HCT116 (cell line): ENCODE results near the gene WDR27. TPM values are rescaled to one million over a fixed set of nuclear protein-coding genes. Genes with fewer than 3 reads are reported as not detected.

Experiments
- ATAC-seq: fragments of 200-7000 bp; cut with Tn5 transposase; 2 replicates; pipeline ENCODE4 v1.9.1; 2020; ENCODE audit warnings: mild to moderate bottlenecking, moderate library complexity
- BruUV-seq: library from RNA; stranded (reverse); fragments of 400-500 nt; replicated peaks from 2 replicates; lab custom pipeline; 2021; lab: Mats Ljungman, UMichigan
- CTCF ChIA-PET: fragments of 300-600 bp; sonication (Branson Sonifier 250); formaldehyde crosslinking; loops from one replicate; lab custom pipeline; 2021; ENCODE audit warnings: antibody characterized with exemption; lab: Charles Lee
- POLR2A ChIA-PET: fragments of 300-600, 350-600 bp; sonication (Branson Sonifier 250); formaldehyde crosslinking; loops from one replicate; lab custom pipeline; 2021; ENCODE audit warnings: antibody characterized with exemption; lab: Charles Lee
- RAD21 ChIA-PET, 2 experiments: fragments of 300-600 bp; sonication (Branson Sonifier 250); formaldehyde crosslinking; loops; one replicate each; lab custom pipeline; 2023; ENCODE audit warnings: low total read pairs in 2 of 2; ENCODE audit not compliant: uncharacterized antibody in 2 of 2, unreplicated experiment in 2 of 2, low non-redundant PET in 1 of 2; lab: Charles Lee
- DNase-seq: peaks from one replicate; pipeline ENCODE4 v3.0.0-alpha.2; 2010; ENCODE audit warnings: low read depth, low spot score
- H2AFZ ChIP-seq: fragments of 200-600 bp; shearing (Covaris generic), sonication (generic); 2 replicates; pipeline ENCODE4 v1.6.1; 2017; ENCODE audit warnings: low read depth, mixed run types, mixed read lengths, antibody characterized with exemption, low read length; ENCODE audit not compliant: poor library complexity, severe bottlenecking
- H3K27ac ChIP-seq: 2 replicates; pipeline ENCODE4 v1.5.1; 2012; ENCODE audit warnings: low read depth, low read length
- H3K27me3 ChIP-seq: fragments of 200-600 bp; sonication (generic); 2 replicates; pipeline ENCODE4 v1.6.1; 2016; ENCODE audit warnings: mixed run types, low read length, mixed read lengths; ENCODE audit not compliant: insufficient read depth
- H3K36me3 ChIP-seq, 2 experiments: fragments of 200-500 bp in 1 of 2; fragments of 200-600 bp in 1 of 2; sonication (Bioruptor generic) in 1 of 2; sonication (generic) in 1 of 2; 2 replicates each; pipeline versions ENCODE4 v1.5.1 to v1.6.1; 2014 to 2016; ENCODE audit warnings: low read length in 2 of 2, inconsistent platforms in 1 of 2, mixed read lengths in 1 of 2, mixed run types in 1 of 2; ENCODE audit not compliant: insufficient read depth in 2 of 2, control insufficient read depth in 1 of 2
- H3K4me1 ChIP-seq, 2 experiments: fragments of 200-600 bp in 1 of 2; sonication (generic) in 1 of 2; 2 replicates each; pipeline versions ENCODE4 v1.5.1 to v1.6.1; 2012 to 2017; ENCODE audit warnings: low read length in 2 of 2, inconsistent platforms in 1 of 2, mild to moderate bottlenecking in 1 of 2, mixed read lengths in 1 of 2, mixed run types in 1 of 2, moderate library complexity in 1 of 2; ENCODE audit not compliant: insufficient read depth in 2 of 2, control insufficient read depth in 1 of 2
- H3K4me2 ChIP-seq: fragments of 200-600 bp; sonication (generic); 2 replicates; pipeline ENCODE4 v1.6.1; 2017; ENCODE audit warnings: mixed run types, low read length, mixed read lengths
- H3K4me3 ChIP-seq, 2 experiments: fragments of 200-600 bp in 1 of 2; sonication (generic) in 1 of 2; replicated peaks in 1 of 2; 2 replicates each; pipeline ENCODE4 v1.5.1; 2011 to 2016; ENCODE audit warnings: low read length in 2 of 2, control low read depth in 1 of 2, low read depth in 1 of 2, mild to moderate bottlenecking in 1 of 2, mixed read lengths in 1 of 2, mixed run types in 1 of 2
- H3K79me2 ChIP-seq: fragments of 200-600 bp; sonication (generic); 2 replicates; pipeline ENCODE4 v1.6.1; 2017; ENCODE audit warnings: mild to moderate bottlenecking, mixed run types, low read length, moderate library complexity, mixed read lengths; ENCODE audit not compliant: insufficient read depth
- H3K9ac ChIP-seq: fragments of 200-600 bp; sonication (generic); 2 replicates; pipeline ENCODE4 v1.6.1; 2016; ENCODE audit warnings: low read length, mixed read lengths
- H3K9me2 ChIP-seq: fragments of 200-600 bp; sonication (generic), shearing (Covaris generic); 2 replicates; pipeline ENCODE4 v1.6.1; 2017; ENCODE audit warnings: mixed run types, mild to moderate bottlenecking, moderate library complexity; ENCODE audit not compliant: insufficient read depth
- H3K9me3 ChIP-seq, 2 experiments: fragments of 200-500 bp in 1 of 2; fragments of 200-600 bp in 1 of 2; sonication (Bioruptor generic) in 1 of 2; sonication (generic) in 1 of 2; 2 replicates each; pipeline ENCODE4 v1.6.1; 2014 to 2017; ENCODE audit warnings: low read length in 2 of 2, mixed read lengths in 2 of 2, inconsistent platforms in 1 of 2, low read depth in 1 of 2, mild to moderate bottlenecking in 1 of 2, mixed run types in 1 of 2, moderate library complexity in 1 of 2; ENCODE audit not compliant: control insufficient read depth in 1 of 2, insufficient read depth in 1 of 2
- H4K20me1 ChIP-seq: fragments of 200-600 bp; sonication (generic), shearing (Covaris generic); 2 replicates; pipeline ENCODE4 v1.6.1; 2017; ENCODE audit warnings: mixed run types, mild to moderate bottlenecking, moderate library complexity; ENCODE audit not compliant: insufficient read depth
- RAD21 ChIP-seq: IDR thresholded peaks from 2 replicates; pipeline ENCODE4 v1.6.1; 2012; ENCODE audit warnings: low read depth, mild to moderate bottlenecking
- SRF ChIP-seq: IDR thresholded peaks from 2 replicates; pipeline ENCODE4 v1.6.1; 2012; ENCODE audit warnings: low read depth
- ZNF274 ChIP-seq: fragments of 200-500 bp; sonication (Bioruptor generic); IDR thresholded peaks from 2 replicates; pipeline ENCODE4 v1.6.1; 2014; ENCODE audit warnings: mild to moderate bottlenecking, low read depth, low read length, inconsistent platforms
- intact Hi-C: fragments of 100-400 bp; cut with micrococcal nuclease; formaldehyde crosslinking; loops from 2 replicates; pipeline ENCODE4 v1.10.0; 2022
- total RNA-seq: library from RNA; stranded (reverse); gene quantifications from one replicate; pipeline ENCODE4 v1.2.1, GENCODE V29; 2021; ENCODE audit not compliant: unreplicated experiment
- TF ChIP-seq, protein P1 (sequence below): IDR thresholded peaks from 2 replicates; pipeline ENCODE4 v1.6.1; 2011; ENCODE audit warnings: mild to moderate bottlenecking, low read length, moderate library complexity; ENCODE audit not compliant: insufficient replicate concordance; ENCODE audit errors: extremely low read depth
- TF ChIP-seq, protein P2 (sequence below), 3 experiments: fragments of 200-600 bp in 1 of 3; sonication (generic) in 1 of 3; IDR thresholded peaks in 2 of 3; conservative IDR thresholded peaks in 1 of 3; 2 replicates each; pipeline ENCODE4 v1.5.1; 2012 to 2017; ENCODE audit warnings: low read depth in 2 of 3, low read length in 2 of 3, antibody characterized with exemption in 1 of 3, borderline replicate concordance in 1 of 3, control low read depth in 1 of 3, mild to moderate bottlenecking in 1 of 3, mixed read lengths in 1 of 3, mixed run types in 1 of 3, moderate library complexity in 1 of 3; ENCODE audit not compliant: insufficient read depth in 1 of 3
- TF ChIP-seq, protein P3 (sequence below): IDR thresholded peaks from 2 replicates; pipeline ENCODE4 v1.6.1; 2012
- TF ChIP-seq, protein P4 (sequence below): IDR thresholded peaks from 2 replicates; pipeline ENCODE4 v1.6.1; 2012

The WDR27 gene
- total RNA-seq, 1 experiment from 2014 or later = 60.6 TPM

DNA sequence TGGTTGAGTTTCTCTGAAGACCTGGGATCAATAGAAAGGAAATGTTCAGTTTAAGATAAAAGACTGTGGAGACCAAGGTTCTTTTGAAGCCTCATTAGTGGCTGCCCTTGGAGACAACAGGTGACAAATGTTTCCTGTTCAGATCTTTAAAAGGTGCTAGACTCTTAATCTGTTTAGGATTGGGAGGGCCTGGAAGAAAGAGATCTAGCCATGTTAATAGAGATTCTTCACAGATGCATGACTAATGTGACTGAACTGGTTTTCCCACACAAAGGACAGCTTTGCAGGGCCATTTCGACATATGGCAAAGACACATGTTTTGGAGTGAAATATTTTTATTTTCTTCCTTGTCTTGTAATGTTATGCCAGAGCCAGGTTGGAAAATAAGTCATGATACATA is 82.2 kb downstream of the WDR27 start:
- ChIA-PET RAD21 (no interaction called here), CTCF (no interaction called here), POLR2A (no interaction called here)
- no peak for DNase-seq
- Histone ChIP-seq H3K9me2 (no peaks in the 10 kb centered on the region), H4K20me1 (no peaks in the 10 kb centered on the region), H3K27me3 (no peaks in the 10 kb centered on the region), H2AFZ (no peak overlapping the region), H3K4me1 (no peaks in the 10 kb centered on the region), H3K9me3 (no peaks in the 10 kb centered on the region), H3K27ac (no peak overlapping the region), H3K36me3 (peaks cover 0 to 2% of the 10 kb centered on the region in 2 experiments; a peak in 1 of 4 replicates), H3K4me3 (no peak overlapping the region), H3K9ac (no peak overlapping the region), H3K4me2 (no peak overlapping the region), H3K79me2 (no peaks in the 10 kb centered on the region)
- BruUV-seq = no TSS peak
- no peak for ATAC-seq
- TF ChIP-seq ZNF274 (no peak), RAD21 (no peak), SRF (no peak)
- TF ChIP-seq, protein P1, sequence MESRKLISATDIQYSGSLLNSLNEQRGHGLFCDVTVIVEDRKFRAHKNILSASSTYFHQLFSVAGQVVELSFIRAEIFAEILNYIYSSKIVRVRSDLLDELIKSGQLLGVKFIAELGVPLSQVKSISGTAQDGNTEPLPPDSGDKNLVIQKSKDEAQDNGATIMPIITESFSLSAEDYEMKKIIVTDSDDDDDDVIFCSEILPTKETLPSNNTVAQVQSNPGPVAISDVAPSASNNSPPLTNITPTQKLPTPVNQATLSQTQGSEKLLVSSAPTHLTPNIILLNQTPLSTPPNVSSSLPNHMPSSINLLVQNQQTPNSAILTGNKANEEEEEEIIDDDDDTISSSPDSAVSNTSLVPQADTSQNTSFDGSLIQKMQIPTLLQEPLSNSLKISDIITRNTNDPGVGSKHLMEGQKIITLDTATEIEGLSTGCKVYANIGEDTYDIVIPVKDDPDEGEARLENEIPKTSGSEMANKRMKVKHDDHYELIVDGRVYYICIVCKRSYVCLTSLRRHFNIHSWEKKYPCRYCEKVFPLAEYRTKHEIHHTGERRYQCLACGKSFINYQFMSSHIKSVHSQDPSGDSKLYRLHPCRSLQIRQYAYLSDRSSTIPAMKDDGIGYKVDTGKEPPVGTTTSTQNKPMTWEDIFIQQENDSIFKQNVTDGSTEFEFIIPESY = no peak
- TF ChIP-seq, protein P2, sequence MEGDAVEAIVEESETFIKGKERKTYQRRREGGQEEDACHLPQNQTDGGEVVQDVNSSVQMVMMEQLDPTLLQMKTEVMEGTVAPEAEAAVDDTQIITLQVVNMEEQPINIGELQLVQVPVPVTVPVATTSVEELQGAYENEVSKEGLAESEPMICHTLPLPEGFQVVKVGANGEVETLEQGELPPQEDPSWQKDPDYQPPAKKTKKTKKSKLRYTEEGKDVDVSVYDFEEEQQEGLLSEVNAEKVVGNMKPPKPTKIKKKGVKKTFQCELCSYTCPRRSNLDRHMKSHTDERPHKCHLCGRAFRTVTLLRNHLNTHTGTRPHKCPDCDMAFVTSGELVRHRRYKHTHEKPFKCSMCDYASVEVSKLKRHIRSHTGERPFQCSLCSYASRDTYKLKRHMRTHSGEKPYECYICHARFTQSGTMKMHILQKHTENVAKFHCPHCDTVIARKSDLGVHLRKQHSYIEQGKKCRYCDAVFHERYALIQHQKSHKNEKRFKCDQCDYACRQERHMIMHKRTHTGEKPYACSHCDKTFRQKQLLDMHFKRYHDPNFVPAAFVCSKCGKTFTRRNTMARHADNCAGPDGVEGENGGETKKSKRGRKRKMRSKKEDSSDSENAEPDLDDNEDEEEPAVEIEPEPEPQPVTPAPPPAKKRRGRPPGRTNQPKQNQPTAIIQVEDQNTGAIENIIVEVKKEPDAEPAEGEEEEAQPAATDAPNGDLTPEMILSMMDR (IDR thresholded peaks at IDR 0.05 in 2 of 3, conservative IDR thresholded peaks at IDR 0.05 in 1 of 3; ENCODE audit: borderline replicate concordance in 1 of 3, insufficient read depth in 1 of 3, low read depth in 2 of 3, low read length in 2 of 3) = no peak
- TF ChIP-seq, protein P3, sequence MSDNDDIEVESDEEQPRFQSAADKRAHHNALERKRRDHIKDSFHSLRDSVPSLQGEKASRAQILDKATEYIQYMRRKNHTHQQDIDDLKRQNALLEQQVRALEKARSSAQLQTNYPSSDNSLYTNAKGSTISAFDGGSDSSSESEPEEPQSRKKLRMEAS = no peak
- TF ChIP-seq, protein P4, sequence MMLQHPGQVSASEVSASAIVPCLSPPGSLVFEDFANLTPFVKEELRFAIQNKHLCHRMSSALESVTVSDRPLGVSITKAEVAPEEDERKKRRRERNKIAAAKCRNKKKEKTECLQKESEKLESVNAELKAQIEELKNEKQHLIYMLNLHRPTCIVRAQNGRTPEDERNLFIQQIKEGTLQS = no peak
- intact Hi-C loops = no loop called here
